GM19239 (cell line): ENCODE results near the gene ZNF532.
"Not testable (repeated sequence)": the region's sequence is repeated elsewhere in the genome, so short reads cannot be mapped to it uniquely, and the experiment has no call there.

Source experiments
- DNase-seq: peaks from one replicate; pipeline ENCODE4 v3.0.0; 2011; ENCODE audit warnings: low spot score; ENCODE audit not compliant: insufficient read length
- FAIRE-seq: peaks from 2 replicates; lab custom pipeline; 2011; peaks lifted over from hg19 to GRCh38; lab: Jason Lieb, UNC

ZNF532 gene

GRCh38 chr18:58848685-58849084 lies 16.0 kb upstream of the ZNF532 start:
- FAIRE-seq (no peak), DNase-seq (no peak)

- FAIRE-seq (no peak), DNase-seq (no peak)
Observed at GRCh38 chr18:58850786-58851469, 13.7 kb upstream of the ZNF532 start.

- no peak for FAIRE-seq
- no peak for DNase-seq
Observed at GRCh38 chr18:58851856-58852255, 12.8 kb upstream of the ZNF532 start.

GRCh38 chr18:58852629-58853028 lies 12.0 kb upstream of the ZNF532 start:
- DNase-seq (no peak), FAIRE-seq (no peak)

- no peak for FAIRE-seq
- no peak for DNase-seq
Observed at GRCh38 chr18:58853561-58853960, 11.1 kb upstream of the ZNF532 start.

- FAIRE-seq, DNase-seq: not testable (repeated sequence)
Observed at GRCh38 chr18:58855521-58855920, 9.2 kb upstream of the ZNF532 start.

GRCh38 chr18:58856881-58857280 lies 7.8 kb upstream of the ZNF532 start:
- DNase-seq (no peak), FAIRE-seq (no peak)

GRCh38 chr18:58858591-58859468 lies 5.8 kb upstream of the ZNF532 start:
- no peak for DNase-seq

GRCh38 chr18:58859907-58860306 lies 4.8 kb upstream of the ZNF532 start:
- no peak for DNase-seq
- no peak for FAIRE-seq

More at GRCh38 chr18:58858591-58859468, 5.8 kb upstream of the ZNF532 start:
- FAIRE-seq = no peak

GRCh38 chr18:58860747-58861231 lies 3.9 kb upstream of the ZNF532 start:
- FAIRE-seq = no peak

GRCh38 chr18:58861353-58861752 lies 3.3 kb upstream of the ZNF532 start:
- FAIRE-seq (no peak), DNase-seq (no peak)

More at GRCh38 chr18:58860747-58861231, 3.9 kb upstream of the ZNF532 start:
- no peak for DNase-seq

GRCh38 chr18:58861861-58862301 lies 2.8 kb upstream of the ZNF532 start:
- FAIRE-seq (no peak), DNase-seq (no peak)

GRCh38 chr18:58862356-58862755 lies 2.3 kb upstream of the ZNF532 start:
- DNase-seq = no peak
- peak; percentile 35 for FAIRE-seq

GRCh38 chr18:58862851-58863538 lies 1.7 kb upstream of the ZNF532 start:
- FAIRE-seq = peak; percentile 37
- peak; percentile 67 for DNase-seq

GRCh38 chr18:58863539-58864145 lies 1.0 kb upstream of the ZNF532 start:
- FAIRE-seq = no peak
- peak; percentile 63 for DNase-seq

GRCh38 chr18:58865033-58865590 lies 435 bp downstream of the ZNF532 start:
- FAIRE-seq = no peak

GRCh38 chr18:58865701-58866065 lies 1.0 kb downstream of the ZNF532 start:
- FAIRE-seq (no peak), DNase-seq (no peak)

More at GRCh38 chr18:58865033-58865590, 435 bp downstream of the ZNF532 start:
- no peak for DNase-seq

- DNase-seq (no peak), FAIRE-seq (no peak)
Observed at GRCh38 chr18:58866066-58866772, 1.5 kb downstream of the ZNF532 start.

GRCh38 chr18:58866773-58867150 lies 2.1 kb downstream of the ZNF532 start:
- DNase-seq (no peak), FAIRE-seq (no peak)
